T-helper 9 cell (primary cell): Measurements from ENCODE around the gene ERICH6.

ENCODE experiments used
- DNase-seq: peaks from one replicate; pipeline ENCODE4 v3.0.0-alpha.2; 2020

ERICH6 gene

GRCh38 chr3:150612494-150612893, 91.2 kb downstream of the ERICH6 start:
- DNase-seq = no peak

DNA sequence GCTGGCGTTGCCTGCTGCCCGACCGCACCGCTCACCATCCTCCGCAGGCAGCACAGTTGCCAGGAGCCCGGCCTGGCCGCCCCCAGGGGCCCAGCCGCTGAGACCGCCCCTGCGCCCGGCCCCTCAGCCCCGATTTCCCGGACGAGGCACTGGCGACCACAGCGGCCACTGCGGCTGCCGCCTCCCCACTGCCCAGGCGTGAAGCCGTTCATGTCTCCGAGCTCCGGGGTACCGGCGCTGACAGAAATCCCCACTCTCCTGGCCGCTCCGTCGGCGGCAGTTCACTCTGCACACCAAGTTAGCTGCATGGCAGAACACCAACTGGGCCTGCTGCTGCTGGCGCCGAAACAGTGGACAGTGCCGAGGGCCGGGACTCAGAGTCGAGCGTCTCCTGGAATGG, 92.1 kb downstream of the ERICH6 start:
- no peak for DNase-seq

- DNase-seq = no peak
These were observed 92.9 kb downstream of the ERICH6 start for GRCh38 chr3:150610785-150611184.

DNA sequence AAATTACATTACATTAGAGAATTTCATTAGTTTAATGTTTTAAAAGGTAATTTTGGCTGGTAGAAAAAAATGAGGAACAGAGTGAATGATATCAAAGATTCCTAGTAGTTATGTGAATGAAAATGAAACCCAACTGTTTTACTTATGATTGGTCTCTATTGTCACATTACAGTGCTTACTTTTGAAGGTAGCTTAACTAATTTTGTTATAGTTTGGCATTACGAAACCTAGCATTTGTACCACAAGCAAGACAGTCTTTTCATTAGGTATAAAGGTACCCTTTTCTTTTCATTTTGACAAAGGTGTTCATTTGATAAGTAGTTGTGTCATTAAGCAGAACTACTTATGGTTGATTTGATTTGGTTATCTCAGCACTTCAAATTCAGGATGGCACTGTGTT, 93.7 kb downstream of the ERICH6 start:
- DNase-seq = no peak
